NOMO-1 treated with DMSO at 0.1 percent for 48 hours (cell line): ENCODE results near the gene MAPK8.
"Not testable (repeated sequence)": the region's sequence is repeated elsewhere in the genome, so short reads cannot be mapped to it uniquely, and the experiment has no call there.

Experiments used
- DNase-seq: peaks from one replicate; lab custom pipeline; 2025; ENCODE audit not compliant: unreplicated experiment; lab: John Stamatoyannopoulos, UW

The MAPK8 gene

DNA sequence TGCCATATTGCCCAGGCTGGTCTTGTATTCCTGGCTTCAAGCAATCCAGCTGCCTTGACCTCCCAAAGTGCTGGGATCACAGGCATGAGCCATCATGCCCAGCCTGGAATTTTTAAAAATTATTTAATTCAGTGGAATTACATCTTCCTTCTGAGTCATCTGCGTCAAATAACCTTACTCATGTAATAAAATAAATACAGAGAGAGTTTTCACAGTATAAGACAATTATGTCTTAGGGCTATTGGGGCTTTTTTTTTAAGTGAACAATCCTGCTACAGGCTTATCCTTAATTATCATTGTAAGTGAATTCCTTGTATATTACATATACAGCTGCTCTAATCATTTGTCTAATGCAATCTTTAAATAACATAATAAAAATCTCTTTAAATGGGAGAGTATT lies 108.3 kb downstream of the MAPK8 start:
- DNase-seq, result no peak

DNA sequence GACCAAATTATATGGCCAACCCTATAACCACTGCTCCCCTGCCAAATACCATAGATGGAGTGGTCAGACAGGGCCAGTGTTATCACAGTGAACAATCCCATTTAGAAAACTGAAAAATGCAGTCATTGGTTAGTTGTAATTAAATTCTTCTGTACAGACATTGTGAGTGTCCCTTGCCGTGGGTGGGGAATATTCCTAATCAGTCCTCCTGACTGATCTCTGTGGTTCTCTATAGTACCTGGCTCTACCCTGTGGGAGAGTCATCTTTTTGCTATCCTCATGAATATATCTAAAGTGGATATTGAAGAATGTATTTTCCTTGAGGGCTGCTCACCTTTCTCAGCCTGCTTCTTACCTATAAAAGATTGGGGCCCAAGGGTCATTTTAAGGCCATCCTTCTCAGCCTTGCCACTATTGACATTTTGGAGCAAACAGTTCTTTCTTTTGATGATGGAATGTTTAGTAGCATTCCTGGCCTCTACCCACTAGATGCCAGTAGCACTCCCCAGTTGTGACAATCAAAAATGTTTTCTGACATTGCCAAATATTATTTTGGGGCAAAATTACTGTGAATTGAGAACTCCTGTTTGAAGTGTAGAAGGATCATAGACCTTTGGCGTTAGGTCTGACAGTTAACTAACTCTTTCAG lies 110.2 kb downstream of the MAPK8 start:
- no peak for DNase-seq

DNA sequence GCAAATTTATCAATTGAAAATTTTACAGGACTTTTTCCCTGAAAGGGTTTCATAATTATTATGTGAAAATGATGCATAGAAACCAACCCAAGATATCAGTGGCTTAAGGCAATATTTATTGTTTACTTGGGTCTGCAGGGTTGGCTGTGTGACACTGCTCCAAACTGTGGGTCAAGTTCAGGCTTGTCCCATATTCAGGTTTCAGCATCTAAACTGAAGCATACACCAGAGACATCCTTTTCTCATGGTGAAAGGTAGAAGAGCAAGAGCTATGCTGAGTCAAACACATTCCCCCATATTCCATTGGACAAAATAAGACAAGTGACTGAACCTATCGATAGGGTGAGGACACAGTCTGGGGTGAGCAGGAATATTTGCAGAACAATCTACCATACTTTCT lies 110.9 kb downstream of the MAPK8 start:
- no peak for DNase-seq

DNA sequence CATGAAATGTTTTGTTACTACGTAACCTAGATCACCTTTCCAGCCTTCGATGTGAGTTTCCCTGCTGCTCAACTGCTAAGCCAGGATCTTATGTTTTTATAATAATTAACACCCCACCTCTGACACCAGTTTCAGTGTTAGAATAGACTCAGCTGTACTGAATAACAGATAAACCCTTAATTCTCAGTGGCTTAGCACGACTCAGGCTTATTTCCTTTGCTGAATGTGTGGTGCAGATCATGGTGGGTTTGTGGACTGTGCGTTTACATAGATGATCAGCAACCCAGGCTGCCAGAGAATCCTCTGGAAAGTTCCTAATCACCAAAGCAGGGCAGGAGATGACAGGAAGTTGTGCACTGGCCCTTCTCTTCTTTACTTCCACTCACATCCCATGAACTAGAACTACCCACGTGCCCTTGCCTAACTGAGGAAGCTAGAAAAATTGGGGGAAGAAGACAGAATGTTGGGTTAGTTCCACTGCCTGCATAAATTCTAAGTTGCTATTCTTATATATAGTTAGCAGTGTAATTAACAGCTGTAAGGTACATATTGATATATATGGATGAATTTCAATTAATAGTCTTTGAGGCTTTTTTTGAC lies 111.8 kb downstream of the MAPK8 start:
- DNase-seq, result no peak

DNA sequence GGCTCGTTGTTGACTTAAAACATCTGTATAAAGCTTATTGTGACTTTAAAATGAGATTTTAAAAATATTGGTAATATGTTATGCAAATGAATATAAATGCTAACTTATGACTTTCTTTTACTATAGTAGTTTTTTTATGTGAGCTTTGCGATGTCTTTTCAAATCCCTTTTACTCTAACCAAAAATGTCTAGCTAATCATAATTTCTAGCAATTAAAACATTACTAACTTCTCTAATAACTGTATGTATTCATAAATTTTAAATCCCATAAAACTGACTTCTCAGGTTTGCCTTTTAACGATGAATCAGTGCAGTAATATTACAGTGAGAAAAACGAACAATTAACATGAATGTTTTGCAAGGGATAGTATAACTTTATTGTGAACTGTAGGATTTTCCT lies 113.2 kb downstream of the MAPK8 start:
- no peak for DNase-seq

DNA sequence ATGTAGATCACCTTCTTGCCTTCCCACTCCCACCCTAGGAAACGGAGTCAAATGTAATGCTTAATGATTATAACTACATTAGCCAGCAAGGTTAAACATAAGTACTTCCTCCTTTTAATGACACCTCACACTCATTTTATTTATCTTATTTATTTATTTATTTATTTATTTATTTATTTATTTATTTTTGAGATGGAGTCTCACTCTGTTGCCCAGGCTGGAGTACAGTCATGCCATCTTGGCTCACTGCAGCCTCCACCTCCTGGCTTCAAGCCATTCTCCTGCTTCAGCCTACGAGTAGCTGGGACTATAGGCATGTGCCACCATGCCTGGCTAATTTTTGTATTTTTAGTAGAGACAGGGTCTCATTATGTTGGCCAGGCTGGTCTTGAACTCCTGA lies 115.4 kb downstream of the MAPK8 start:
- not testable (repeated sequence) for DNase-seq

DNA sequence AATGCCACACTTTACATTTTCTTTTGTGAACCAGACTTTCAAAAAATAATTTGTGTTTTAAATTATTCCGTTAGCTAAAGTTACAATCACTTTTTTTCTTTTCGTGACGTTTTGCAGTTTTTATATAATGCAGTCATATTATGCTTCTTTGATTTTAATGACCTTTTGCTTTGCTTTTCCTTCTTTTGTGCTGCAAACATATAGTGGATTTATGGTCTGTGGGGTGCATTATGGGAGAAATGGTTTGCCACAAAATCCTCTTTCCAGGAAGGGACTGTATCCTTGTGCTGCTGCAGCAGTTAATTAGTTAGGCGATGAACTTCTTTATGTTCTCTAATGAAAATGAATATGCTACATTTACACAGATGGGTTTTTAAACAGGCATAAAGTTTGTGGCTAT lies 117.4 kb downstream of the MAPK8 start:
- DNase-seq, result no peak

DNA sequence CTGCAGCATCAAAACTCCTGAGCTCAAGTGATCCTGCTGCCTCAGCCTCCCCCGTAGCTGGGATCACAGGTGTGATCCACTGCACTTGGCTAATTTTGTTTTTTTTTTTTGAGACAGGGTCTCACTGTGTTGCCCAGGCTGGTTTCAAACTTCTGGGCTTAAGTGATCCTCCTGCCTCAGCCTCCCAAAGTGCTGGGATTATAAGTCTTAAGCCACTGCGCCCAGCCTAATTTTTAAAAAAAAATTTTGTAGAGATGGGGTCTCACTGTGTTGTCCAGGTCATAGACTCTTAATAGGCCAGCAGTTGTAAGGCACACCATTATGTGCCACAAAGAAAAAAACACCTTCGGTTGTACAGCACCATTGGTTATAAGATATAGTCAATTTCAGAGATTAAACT lies 122.4 kb downstream of the MAPK8 start:
- DNase-seq, result no peak

DNA sequence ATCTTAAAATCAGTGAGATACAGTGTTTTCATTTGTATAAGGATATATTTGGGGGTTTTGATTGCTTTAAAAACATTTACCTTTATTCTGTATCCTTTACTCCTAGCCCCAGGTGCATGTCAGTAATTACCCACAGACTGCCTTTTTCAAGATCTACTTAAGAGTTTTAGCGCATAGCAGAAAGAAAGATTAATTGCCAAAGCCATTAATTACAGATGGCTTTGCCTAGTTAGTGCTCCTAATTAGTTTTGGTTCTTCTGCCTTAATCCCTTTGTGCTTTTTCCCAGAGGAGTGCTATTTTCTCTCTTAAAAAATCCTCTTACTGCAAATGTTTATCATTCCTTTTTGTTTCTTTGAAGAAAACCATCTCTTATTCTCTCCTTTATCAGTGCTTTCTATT lies 122.8 kb downstream of the MAPK8 start:
- DNase-seq, result no peak

DNA sequence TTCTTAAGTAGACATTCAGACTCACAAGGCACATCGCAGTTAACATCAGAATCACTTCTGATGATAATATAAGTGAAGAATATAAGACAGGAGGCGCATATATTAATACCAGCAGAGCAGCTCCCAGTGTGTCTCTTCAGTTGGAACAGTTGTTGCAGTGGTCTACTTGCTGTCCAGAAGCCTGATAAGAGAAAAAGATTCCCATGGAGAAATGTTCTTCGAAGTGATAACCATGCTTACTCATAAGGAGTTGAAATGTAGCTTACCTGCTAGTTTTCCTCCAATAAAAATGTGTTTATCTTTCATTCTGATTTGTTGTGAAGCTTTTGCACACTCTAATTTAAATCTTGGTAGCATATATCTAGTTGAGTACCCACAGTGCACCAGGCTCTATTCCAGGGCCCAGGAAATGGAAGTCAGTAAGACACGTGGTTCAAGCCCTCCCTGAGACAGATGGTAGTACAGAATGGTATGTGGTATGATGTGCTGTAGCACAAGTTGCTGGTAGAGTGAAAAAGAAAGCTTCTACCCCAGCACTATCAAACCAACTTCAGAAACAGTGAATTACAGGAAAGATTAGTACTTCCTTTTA lies 124.0 kb downstream of the MAPK8 start:
- DNase-seq, result no peak

DNA sequence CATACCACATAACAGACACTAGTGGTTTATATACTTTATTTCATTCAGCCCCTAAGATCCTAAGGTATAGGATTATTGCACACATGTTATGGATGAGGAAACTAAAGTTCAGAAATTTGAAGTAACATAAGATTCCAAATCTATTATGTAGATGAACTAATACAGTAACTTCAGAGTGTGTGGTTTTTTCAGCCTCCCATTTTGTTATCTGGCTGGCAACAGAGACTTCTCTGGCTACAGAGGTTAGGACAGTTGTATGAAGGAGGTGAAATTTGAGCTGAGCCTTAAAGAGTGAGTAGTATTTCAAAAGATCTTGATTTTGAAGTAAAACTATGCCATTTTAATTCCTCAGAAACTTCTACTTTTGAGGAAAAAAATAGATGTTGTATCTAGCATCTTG lies 125.4 kb downstream of the MAPK8 start:
- DNase-seq, result no peak

DNA sequence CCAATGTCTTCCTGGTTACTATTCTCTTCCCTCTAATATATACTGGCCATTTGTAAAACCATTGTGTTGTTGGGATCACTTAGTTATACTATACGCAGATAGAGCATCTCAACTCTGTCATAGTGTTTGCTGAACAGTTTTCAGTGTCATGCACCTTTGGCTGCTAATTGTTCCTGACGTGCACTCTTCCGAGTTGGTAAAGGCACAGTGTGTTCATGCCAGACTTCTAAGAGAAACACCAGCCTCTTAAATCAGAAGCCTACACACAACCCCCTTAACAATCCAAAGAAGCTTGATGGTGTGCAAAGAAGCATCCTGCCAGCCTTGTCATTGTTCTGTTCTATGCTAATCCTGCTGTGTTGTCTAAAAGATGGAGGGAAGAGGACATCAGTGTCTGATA lies 131.1 kb downstream of the MAPK8 start:
- no peak for DNase-seq

DNA sequence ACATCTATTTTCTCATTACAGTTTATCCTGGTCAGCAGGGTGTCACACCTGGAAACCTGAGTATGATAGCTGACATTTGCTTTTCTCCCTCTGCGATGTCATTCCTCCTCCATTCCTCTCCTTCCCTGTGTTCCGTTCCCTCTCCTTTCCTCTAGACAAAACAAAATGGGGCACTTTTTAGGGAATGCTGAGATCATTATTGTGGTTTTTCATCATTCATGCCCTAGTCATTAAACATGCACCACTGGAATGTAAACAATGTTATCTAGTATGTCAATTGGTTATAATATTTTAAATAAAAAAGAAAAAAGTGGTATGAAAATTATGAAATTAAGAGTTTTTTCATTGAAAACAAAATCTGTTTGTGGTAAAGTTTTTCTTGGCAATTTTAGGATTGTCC lies 132.6 kb downstream of the MAPK8 start:
- no peak for DNase-seq

DNA sequence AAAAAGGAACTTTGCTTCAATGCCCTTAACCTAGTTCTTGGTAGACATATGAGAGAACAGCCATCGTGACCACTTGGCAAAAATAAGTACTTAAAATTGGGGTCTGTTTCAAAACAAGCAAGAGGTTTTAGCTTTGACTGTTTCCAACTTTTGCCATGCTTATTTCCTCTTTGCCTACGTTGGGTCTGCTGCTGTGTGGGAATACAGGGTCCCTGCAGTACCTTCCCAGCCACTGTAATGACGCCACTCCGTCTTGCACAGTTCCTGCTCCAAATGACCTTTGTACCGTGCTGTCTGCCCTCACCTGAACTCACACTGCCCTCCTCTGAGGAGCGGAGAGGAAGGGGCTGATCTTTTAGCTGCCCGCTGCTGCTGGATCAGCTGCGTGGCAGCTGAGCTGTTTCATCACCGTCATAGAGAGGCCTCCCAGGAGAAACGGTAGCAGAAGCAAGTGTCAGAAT lies 133.1 kb downstream of the MAPK8 start:
- peak; percentile 46 for DNase-seq

DNA sequence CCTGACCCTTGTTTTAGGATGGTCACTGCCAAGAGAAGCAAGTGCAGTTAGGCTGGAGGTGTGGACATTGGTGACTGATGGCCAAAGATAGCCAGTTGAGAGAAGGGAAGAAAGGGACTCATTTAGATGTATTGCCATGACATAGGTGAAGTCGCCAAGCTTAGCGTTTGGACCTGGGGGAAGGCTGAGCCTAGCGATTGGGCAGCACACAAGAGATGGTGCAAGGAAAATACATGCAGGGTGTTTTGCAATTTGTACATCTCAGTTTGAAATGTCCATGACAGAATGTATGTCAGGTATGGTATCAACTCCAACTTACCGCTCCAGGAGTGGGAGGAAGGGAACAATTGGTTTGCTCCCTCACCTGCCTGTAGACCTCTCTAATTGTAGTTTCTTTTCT lies 134.3 kb downstream of the MAPK8 start:
- DNase-seq, result no peak

DNA sequence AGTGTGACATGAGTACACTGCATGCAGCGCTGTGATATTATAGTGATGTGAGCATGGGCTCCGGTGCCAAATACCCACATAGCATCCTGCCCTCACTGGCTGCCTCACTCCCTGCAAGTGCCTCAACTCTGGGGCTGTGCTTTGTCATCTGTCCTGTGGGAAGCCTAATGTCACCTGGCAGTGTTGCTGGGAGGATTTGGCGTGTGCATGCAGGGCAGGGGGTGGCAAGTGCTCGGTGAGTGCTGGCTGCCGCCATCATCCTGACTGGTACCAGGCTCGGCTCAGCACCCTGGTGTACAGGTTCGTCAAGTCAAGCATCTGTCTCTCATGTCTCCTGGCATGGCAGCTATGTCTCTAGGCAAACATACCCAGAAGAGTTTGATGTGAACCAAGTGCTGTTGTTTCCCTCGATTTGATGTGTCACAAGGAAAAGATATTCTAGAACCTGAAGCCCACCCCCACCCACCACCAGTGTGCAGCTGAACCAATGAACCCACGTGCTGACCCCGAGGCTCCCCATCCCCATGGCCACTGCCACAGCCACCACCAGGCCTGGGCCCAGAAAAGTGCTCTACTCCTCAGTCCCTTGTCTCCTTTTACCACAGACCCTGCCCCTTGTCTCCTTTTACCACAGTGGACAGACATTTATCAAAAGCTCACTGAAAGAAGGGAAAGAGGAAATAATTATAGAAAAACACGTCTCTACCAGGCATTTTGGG lies 135.8 kb downstream of the MAPK8 start:
- peak; percentile 2 for DNase-seq

DNA sequence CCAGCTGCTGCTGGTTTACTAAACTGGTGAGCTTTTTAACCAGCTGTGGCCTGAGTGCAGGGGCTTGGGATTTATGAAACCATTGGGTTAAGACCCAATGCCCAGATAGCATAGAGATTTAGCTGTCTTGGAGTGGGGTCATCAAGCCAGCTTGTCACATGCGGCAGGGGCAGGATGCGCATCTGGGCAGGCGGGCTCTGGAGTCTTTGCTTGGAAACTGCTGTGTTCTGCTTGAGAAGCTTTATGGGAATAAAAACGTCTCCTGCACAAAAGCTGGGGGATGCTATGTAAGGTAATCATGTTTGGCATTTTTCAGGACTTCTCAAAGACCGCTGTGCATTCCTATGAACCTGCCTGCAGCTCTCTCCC lies 136.3 kb downstream of the MAPK8 start:
- DNase-seq, result no peak

DNA sequence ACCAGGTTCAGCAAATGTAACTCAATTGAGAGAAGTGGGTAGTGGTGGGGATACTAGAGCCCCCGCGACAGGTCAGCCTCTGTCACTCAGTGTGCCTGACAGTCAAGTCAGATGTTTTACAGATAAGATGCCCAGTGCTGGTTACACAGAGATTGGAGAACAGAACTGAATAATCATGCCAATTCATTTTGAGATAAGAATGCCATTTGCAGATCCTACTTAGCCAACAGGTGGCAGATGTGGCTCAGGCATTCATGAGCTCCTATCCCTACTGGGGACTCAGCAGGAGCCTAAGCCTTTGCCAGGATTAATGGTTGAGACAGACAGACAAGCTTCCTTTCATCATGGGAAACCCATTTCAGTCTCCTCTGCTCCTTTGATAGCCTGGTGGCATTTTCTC lies 137.8 kb downstream of the MAPK8 start:
- DNase-seq, result peak; percentile 22

DNA sequence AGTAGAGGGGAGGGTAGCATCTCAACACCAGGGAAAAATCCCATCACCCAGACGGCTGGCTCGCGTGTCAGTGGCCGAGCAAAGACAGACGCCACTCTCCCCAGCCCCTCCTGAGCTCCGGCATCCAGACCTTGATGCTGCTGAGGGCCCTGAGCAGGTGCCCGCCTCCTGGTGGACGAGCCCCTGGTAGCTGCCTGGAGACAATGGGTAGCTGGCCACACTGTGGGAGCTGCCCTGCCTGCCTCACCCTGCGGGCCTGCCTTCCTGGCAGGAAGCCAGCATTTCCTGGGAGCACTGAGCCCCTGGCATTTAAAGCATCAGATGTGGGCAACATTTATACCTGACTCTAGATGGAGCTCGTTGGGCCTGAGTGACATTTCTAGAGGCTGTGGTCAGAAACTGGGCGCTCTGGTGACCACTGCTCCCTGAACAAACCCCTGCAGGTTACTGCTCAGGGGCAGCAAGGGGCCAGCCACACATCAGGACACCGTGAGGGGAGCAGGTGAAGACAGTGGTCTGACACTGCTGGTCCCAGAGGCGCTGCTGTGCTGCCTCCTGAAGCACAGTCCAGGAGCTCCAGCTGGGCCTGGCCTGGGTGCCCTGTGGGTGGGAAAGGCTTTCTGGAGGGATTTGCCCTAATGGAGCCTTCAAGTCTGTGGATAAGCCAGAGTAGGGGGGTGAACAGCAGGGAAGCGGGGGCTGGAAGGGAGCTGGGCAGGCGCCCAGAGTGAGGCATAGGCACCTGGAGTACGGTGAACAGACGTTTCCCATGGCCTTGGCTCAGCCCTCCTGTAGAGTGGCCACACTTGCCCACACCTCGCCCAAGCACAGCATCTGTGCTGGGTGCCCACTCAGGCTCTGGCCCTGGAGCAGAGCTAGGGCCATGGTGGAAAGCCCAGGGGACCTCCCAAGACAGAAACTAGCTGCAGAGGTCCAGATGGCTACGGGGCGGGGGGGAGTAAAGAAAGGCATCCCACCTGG lies 138.7 kb downstream of the MAPK8 start:
- DNase-seq, result no peak

DNA sequence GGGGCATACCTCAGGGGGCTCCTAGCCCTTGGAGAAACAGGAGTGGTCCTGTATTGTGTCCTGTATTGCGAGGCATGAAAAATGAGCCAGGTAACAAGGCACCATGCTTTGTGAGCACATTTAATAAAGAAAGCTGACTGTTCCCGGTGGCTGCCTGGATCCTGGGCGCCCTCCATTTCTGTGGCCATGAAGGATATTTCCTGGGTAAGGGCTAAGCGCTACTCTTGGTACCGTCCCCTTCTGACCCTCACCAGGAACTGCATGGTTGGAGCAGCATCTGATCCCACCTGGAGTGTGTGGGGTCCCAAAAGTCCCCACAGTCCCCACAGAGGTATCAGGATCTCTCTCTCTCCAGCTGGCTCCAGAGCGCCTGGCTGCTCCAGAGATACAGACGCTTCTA lies 139.5 kb downstream of the MAPK8 start:
- DNase-seq, result no peak

DNA sequence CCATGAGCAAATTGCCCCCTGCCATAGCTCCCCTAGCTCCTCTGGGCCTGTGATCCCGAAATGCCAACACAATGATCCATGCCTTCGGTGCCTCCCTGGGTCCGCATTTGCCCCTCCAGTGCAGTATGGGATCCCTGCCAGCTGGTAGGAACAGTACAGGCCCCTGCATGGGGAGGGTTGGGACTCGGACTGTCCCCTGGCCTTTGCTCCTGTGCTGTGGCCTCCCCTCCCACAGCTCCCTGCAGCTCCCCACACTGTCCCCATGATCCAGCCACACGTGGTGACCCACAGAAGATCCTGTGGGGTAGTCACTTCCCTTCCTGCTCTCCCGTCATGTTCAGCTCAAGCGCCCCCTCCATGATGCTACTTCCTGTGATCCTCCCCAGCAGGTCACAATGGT lies 140.3 kb downstream of the MAPK8 start:
- no peak for DNase-seq
